ENCODE measurements around the gene MEF2D. TPM values are rescaled to one million over a fixed set of nuclear protein-coding genes. Genes with fewer than 3 reads are reported as not detected.

The MEF2D gene
- total RNA-seq, 6 experiments from 2014 or later: 13.3 to 17.1 (median 15.0) TPM

DNA sequence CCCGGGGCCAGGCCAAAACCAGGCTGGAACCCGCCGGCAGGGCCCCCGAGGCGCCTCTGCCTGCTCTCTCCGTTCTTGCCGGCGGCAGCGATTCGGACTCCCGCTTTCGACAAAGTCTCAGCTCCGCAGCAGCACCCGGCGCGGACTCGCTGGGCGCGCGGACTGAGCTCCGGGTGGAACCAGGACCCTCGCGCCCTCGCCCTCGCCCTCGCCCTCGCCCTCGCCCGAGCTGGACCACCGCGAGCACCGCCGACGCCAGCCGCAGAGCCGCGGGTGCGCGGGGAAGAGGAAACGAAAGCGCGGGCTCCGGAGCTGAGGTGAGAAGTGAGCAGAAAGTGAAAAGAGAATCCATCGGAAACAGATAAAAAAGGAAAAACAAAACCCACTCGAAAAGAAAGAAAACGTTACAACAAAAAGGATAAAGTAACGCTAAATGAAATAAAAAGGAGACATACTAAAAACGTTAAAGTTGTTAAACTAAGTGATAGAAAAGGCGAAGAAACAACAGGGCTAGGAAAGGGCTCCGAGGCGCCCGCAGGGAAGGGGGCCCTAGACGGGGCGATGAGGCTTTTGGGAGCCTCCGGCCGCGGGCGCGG lies 64.9 kb downstream of the MEF2D start:
- peaks cover 6 to 49% of the 10 kb centered on the region in 2 donors for H3K27me3 ChIP-seq
- intact Hi-C loops (cut with DNase I): no loop called here
- ATAC-seq: peak in 2 of 4 donors; percentile 17 to 28

GRCh38 chr1:156434989-156435544 lies 65.5 kb downstream of the MEF2D start:
- Histone ChIP-seq H3K27me3 (peaks cover 6 to 48% of the 10 kb centered on the region in 2 donors), H3K27ac (no peak overlapping the region), H3K4me3 (no peak overlapping the region), H3K36me3 (no peaks in the 10 kb centered on the region), H3K9me3 (no peaks in the 10 kb centered on the region), H3K4me1 (peaks cover 0 to 14% (median 0%) of the 10 kb centered on the region in 4 donors)
- WGBS (ENCODE audit: insufficient coverage, low coverage, low lambda C conversion rate, missing lambda C conversion rate): 20% methylated on average over 4 of the region's 20 CpGs
- ATAC-seq (no peak), DNase-seq (no peak)
- TF ChIP-seq, protein P1, sequence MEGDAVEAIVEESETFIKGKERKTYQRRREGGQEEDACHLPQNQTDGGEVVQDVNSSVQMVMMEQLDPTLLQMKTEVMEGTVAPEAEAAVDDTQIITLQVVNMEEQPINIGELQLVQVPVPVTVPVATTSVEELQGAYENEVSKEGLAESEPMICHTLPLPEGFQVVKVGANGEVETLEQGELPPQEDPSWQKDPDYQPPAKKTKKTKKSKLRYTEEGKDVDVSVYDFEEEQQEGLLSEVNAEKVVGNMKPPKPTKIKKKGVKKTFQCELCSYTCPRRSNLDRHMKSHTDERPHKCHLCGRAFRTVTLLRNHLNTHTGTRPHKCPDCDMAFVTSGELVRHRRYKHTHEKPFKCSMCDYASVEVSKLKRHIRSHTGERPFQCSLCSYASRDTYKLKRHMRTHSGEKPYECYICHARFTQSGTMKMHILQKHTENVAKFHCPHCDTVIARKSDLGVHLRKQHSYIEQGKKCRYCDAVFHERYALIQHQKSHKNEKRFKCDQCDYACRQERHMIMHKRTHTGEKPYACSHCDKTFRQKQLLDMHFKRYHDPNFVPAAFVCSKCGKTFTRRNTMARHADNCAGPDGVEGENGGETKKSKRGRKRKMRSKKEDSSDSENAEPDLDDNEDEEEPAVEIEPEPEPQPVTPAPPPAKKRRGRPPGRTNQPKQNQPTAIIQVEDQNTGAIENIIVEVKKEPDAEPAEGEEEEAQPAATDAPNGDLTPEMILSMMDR (IDR thresholded peaks at IDR 0.05): no peak
- TF ChIP-seq POLR2A (IDR thresholded peaks at IDR 0.05): no peak
- intact Hi-C loops (cut with DNase I): no loop called here

More for the DNA sequence above, 64.9 kb downstream of the MEF2D start:
- WGBS (ENCODE audit: insufficient coverage, low coverage, low lambda C conversion rate, missing lambda C conversion rate): 0% methylated on average over 38 of the region's 59 CpGs
- Histone ChIP-seq H3K9me3 (no peaks in the 10 kb centered on the region), H3K4me1 (peaks cover 0 to 14% (median 0%) of the 10 kb centered on the region in 4 donors), H3K27ac (no peak overlapping the region), H3K4me3 (peak overlapping the region in 2 of 3 donors; percentile 31 to 36), H3K36me3 (no peaks in the 10 kb centered on the region)
- DNase-seq: no peak
- TF ChIP-seq, protein P1 (IDR thresholded peaks at IDR 0.05): no peak
- no peak for TF ChIP-seq POLR2A (IDR thresholded peaks at IDR 0.05)

DNA sequence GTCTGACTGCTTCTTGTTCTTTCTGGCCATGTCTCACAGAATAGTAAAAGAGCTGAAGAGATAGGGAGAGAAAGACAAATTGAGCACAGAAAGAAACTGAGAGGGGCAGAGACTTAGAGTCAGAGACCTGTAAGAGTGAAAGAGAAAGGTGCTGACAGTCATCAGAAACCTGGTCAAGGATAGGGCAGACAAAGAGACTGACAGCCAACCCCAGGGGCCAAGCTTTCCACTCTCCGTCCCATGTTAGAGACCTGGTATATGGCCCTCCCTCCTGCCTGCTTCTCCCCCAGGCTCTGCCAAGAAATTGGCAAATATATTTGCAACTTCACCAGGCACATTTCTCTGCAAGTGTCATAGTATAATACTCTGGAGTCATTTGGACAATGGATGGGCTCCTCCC lies 67.0 kb downstream of the MEF2D start:
- Histone ChIP-seq H3K27me3 (peaks cover 6 to 39% of the 10 kb centered on the region in 2 donors), H3K4me1 (peaks cover 0 to 14% (median 0%) of the 10 kb centered on the region in 4 donors), H3K27ac (no peak overlapping the region), H3K9me3 (no peaks in the 10 kb centered on the region), H3K36me3 (no peaks in the 10 kb centered on the region), H3K4me3 (no peak overlapping the region)
- TF ChIP-seq, protein P1 (IDR thresholded peaks at IDR 0.05): no peak
- no peak for TF ChIP-seq POLR2A (IDR thresholded peaks at IDR 0.05)
- no peak for ATAC-seq
- intact Hi-C loops (cut with DNase I): no loop called here
- 40% methylated on average over 1 of the region's 1 CpG for WGBS (ENCODE audit: insufficient coverage, low coverage, low lambda C conversion rate, missing lambda C conversion rate)
- no peak for DNase-seq

GRCh38 chr1:156433032-156433431 lies 67.5 kb downstream of the MEF2D start:
- Histone ChIP-seq H3K9me3 (no peaks in the 10 kb centered on the region), H3K36me3 (no peaks in the 10 kb centered on the region), H3K27me3 (peaks cover 6 to 37% of the 10 kb centered on the region in 2 donors), H3K27ac (no peak overlapping the region), H3K4me1 (peaks cover 0 to 14% (median 0%) of the 10 kb centered on the region in 4 donors), H3K4me3 (no peak overlapping the region)
- TF ChIP-seq, protein P1 (IDR thresholded peaks at IDR 0.05): no peak
- TF ChIP-seq POLR2A (IDR thresholded peaks at IDR 0.05): no peak
- no peak for DNase-seq
- intact Hi-C loops (cut with DNase I): no loop called here
- no peak for ATAC-seq
- WGBS (ENCODE audit: insufficient coverage, low coverage, low lambda C conversion rate, missing lambda C conversion rate): 21% methylated on average over 4 of the region's 4 CpGs

All from right lobe of liver (tissue), 6 donors.